OCI-M2 (cell line): ENCODE data around the gene ZNF333.
"Not testable (repeated sequence)": the region's sequence is repeated elsewhere in the genome, so short reads cannot be mapped to it uniquely, and the experiment has no call there.

Experiments used
- DNase-seq: peaks from one replicate; lab custom pipeline; 2025; ENCODE audit not compliant: unreplicated experiment; lab: John Stamatoyannopoulos, UW

Gene ZNF333

DNA sequence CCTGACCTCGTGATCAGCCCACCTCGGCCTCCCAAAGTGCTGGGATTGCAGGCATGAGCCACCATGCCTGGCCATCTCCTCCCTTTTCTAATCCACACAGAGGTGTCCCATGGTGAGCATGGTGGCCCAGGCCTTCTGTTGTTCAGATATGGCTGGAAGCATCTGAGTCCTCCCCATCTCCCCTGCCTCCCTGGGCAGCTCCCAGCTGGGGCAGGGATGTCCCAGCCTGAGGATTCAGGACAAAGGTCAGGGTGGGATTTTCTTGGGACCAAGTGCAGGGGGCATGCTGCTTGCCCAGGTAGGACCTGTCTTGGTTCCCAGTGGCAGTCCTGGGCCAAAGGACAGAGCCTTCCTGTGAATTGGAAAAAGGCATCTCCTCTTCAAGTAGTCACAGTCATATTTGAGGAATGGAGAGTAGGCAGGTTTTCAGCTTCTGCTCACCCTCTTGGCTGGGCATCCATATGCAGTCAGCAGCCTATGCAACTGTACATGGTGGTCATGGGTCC lies 77.7 kb downstream of the ZNF333 start:
- no peak for DNase-seq

DNA sequence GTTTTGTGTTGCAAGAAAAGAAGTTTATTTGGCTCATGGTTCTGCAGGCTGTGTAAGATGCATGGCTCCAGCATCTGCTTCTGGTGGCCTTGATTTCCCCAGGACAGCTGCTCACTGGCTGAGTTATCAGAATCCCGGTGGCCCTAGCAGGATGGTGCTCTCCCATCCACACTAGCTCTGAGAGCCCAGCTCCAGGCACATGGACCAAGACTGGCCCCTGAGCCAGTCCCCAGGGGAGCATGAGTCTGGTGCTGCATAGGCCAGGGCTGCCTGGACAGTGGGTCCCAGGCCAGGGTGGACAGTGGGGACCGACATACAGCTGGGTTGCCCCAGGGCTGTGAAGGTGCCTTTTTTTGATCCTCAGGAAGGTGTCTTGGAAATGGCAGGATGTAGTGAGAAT lies 78.2 kb downstream of the ZNF333 start:
- no peak for DNase-seq

DNA sequence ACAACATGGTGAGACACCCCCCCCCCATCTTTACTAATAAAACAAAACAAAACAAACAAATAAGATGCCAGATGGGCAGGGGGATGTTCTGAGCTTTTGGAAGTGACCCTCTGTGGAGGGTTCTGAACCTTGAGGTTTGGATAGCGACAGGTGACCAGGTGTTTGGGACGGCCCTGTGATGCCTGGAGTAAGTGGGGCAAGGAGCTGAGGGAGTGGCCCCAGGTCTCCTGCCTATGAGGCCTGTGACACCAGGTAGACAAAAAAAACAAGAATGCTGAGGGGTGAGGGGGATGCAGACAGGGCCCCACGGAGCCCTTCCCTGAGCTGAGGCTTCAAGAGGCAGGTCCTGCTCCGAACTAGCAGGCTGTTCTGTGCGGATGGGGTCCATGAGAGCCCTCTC lies 79.4 kb downstream of the ZNF333 start:
- no peak for DNase-seq

DNA sequence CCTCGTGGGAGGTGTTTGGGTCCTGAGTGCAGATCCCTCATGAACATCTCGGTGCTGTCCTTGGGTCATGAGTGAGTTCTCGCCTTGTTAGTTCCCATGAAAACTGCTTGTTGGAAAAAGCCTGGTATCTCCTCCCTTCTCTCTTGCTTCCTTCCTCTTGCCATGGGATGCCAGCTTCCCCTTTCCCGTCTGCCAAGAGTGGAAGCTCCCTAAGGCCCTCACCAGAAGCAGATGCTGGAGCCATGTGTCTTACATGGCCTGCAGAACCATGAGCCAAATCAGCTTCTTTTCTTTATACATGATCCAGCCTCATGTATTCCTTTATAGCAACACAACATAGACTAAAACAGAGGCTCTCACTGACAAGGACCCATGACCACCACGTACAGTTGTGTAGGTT lies 80.3 kb downstream of the ZNF333 start:
- no peak for DNase-seq

DNA sequence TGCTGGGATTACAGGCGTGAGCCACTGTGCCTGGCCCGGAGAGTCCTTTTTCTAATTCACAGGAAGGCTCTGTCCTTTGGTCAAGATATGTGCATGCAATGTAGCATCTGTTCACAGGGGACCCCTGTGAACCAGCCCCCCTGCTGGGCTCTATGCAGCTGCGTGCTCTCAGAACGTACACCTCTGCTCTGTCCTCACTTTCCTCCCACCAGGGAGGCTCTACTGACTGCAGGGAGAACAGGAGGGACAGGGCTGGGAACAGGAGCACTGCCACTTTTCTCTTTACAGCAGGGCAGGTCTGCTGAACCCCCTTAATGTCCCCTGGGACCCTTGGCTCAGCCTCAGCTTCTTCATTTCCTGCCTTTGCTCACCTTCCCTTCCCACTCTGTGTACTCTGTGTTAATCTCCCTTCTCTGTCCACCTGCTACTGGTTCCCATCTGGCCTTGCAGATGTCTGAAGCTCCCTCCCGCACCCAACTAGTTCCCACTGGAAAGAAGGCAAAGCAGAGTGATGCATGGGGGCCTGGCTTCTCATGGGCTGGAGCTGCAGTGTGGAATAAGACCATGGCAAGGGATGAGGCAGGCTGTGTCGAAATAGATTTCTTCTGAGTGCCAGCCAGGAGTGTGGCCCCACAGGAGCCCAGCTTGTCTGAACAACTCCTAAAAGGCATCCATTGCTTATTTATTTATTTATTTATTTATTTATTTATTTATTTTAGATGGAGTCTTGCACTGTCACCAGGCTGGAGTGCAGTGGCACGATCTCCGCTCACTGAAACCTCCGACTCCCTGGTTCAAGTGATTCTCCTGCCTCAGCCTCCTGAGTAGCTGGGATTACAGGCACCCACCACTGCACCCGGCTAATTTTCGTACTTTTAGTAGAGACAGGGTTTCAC lies 81.3 kb downstream of the ZNF333 start:
- no peak for DNase-seq

DNA sequence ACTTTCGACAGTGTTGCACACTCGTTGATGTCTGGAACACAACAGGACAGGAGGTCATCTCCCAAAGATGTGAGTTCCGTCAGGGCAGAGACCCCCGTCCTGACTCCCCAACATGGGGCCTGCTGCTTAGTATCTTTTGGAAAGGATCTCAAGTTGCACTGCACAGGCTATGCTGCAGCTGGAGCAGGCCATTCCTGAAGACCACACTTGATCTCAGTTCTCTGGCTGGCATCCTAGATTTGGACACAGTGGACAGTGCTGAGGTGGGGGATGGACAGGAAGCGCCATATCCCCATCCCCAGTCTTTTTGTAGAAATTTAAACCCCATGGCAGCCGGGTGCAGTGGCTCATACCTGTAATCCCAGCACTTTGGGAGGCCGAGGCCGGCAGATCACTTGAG lies 82.6 kb downstream of the ZNF333 start:
- DNase-seq: no peak

DNA sequence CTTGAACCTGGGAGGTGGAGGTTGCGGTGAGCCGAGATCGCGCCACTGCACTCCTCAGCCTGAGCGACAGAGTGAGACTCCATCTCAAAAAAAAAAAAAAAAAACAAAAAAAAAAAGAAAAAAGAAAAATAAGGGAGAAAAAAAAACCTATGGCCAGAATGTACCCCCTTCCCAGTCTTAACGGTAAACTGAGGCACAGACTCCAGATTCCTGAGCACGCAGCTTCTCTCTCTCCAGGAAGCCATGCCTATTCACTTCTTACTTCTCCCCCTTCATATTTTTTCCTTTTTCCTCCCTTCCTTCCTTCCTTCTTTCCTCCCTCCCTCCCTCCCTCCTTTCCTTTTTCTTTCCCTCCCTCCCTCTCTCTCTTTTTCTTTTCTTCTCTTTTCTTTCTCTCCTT lies 83.1 kb downstream of the ZNF333 start:
- DNase-seq: no peak

DNA sequence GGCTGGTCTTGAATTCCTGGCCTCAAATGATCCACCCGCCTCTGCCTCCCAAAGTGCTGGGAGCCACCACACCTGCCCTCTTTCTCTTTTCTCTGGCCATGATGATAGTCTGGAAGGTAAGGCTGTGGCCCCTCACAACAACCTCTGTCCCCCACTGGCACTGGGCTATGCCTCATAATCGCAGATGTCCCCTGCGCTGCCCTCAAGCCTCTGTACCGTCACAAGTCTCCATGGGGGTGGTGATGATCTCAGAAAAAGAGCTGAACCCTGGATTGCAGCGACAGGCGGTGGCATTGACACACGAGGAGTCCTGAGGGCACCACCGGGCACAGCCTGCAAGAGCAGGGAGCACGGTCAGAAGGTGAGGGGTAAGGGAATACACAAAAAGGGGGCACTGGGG lies 83.9 kb downstream of the ZNF333 start:
- DNase-seq: not testable (repeated sequence)

DNA sequence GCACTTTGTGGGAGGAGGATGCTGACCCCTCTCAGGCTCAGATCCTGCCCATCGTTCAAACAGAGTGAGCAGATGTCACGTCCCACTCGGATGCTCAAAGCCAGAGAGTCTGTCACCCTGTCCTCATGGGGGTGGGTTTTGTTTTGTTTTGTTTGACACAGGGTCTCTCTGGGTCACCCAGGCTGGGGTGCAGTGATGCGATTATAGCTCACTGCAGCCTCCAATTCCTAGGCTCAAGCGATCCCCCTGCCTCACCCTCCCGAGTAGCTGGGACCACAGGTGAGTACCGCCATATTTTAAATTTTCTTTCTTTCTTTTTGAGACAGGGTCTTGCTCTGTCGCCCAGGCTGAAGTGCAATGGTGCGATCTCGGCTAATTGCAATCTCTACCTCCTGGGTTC lies 84.5 kb downstream of the ZNF333 start:
- no peak for DNase-seq

DNA sequence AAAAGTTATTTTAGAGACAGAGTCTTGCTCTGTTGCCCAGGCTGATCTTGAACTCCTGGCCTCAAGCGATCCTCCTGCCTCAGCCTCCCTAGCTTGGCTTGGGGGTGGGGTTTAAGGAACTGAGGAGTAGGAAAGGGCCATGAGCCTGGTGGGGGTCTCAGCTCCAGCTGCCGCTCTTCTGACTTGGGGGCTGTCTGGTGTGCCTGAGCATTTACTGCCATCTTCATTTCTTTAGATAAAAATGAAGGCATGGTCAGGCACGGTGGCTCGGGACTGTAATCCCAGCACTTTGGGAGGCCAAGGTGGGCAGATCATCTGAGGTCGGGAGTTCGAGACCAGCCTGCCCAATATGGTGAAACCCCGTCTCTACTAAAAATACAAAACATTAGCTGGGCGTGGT lies 85.5 kb downstream of the ZNF333 start:
- not testable (repeated sequence) for DNase-seq

DNA sequence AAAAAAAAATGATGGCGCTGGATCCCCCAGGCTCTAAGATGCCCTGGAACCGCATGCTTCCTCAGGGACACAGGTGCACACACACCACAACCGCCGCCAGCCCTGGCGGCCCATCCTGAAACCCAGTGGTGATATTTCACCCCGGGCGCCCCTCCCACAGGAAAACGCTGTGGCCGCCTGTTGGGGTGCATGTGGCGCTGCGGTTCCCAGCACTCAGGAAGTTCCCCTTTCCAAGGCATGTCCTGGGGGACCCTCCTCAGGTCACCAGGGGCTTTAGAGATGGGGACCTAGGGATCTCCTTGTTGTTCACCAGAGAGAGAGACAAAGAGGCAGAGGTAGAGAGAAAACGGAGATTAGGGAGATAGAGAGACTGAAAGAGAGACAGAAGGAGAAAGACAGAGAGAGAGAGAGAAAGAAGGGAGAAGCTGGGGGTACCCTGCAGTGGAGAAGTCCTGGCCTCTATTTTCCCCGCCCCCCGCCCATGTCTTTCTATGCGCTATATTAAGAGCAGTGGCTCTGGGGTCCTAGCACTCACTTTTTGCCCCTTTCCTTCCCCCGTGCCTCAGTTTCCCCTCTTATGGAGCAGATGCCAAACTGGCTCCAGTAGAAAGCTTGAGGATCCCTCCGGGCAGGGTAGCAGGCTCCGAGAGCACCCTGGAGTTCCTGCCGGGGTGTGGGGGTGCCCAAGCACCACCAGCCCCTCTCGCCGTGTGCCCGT lies 86.2 kb downstream of the ZNF333 start:
- DNase-seq: no peak

DNA sequence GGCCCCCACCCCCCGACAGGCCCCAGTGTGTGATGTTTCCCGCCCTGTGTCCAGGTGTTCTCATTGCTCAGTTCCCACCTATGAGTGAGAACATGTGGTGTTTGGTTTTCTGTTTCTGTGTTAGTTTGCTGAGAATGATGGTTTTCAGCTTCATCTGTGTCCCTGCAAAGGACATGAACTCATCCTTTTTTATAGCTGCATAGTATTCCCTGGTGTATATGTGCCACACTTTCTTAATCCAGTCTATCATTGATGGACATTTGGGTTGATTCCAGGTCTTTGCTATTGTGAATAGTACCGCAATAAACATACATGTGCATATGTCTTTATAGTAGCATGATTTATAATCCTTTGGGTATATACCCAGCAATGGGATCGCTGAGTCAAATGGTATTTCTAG lies 87.8 kb downstream of the ZNF333 start:
- not testable (repeated sequence) for DNase-seq

DNA sequence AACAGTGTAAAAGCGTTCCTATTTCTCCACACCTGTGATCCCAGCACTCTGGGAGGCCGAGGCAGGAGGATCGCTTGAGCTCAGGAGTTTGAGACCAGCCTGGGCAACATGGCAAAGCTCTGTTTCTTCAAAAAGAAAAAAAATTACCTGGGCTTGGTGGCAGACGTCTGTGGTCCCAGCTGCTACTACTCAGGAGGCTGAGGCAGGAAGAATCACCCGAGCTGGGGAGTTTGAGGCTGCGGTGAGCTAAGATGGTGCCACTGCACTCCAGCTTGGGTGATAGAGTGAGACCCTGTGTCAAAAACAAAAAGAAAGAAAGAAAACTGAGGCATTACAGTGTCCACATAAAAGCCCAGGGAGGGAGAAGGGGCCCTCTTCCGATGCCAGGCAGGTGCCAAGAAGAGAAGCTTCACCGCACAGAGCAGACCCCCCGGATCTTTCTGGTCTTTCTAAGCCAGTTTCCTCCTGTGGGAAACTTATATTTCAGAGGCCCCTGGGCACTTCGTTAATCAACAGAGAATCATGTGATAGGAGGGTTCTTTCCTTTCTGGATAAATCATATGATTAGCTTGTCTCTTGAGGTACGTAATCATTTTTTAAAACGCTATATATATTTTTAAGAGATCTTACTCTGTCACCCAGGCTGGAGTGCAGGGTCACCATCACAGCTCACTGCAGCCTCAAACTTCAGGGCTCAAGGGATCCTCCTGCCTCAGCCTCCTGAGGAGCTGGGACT lies 88.4 kb downstream of the ZNF333 start, which contains the start of gene ADGRE2:
TSS of gene ADGRE2 (minus strand) at position 451 of the 736 bp plus-strand sequence. CDS start 1,804 bp downstream, outside the sequence.
- not testable (repeated sequence) for DNase-seq

DNA sequence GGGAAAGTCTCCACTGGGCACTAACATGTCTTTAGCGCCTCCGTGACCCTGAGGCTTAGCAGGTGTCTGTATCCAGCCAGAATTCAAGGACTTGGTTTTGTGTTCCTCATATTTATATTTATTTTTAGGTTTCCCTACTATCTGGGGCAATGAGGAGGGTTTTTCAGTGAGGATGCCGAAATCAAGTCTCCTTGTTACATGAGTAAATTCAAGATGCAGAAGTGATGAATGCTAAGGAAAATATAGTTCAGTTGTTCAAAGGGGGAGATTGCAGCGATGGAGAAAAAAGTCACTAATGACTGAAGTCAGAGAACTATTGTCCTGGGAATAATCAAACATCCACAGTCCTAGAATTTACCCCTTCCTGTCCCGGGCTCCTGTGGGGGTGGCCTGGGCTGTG lies 89.3 kb downstream of the ZNF333 start:
- DNase-seq: no peak

DNA sequence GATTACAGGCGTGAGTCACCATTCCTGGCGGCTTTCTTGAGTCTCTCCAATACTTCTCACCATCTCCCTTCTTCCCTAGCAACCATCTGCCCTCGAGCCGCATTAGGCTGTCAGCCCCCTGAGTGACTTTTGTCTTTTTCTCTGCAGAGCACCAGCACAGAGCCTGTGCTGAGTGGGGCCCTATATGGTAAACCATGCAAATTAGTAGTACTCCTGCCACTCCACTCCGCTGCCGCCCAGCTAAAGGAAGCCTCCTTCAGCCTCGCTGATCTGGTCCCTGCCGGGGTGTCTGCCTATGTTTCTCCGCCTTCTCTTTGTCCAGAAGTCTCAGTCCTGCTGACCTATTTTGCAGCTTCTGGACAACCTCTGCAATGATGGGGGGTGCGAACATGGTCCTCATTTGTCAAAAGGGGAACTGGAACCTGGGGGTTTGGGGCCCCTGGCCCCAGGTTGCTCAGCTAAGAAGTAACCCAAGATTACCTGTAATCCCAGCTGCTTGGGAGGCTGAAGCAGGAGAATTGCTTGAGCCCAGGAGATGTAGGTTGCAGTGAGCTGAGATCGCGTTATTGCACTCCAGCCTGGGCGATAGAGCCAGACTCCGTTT lies 90.9 kb downstream of the ZNF333 start:
- not testable (repeated sequence) for DNase-seq

DNA sequence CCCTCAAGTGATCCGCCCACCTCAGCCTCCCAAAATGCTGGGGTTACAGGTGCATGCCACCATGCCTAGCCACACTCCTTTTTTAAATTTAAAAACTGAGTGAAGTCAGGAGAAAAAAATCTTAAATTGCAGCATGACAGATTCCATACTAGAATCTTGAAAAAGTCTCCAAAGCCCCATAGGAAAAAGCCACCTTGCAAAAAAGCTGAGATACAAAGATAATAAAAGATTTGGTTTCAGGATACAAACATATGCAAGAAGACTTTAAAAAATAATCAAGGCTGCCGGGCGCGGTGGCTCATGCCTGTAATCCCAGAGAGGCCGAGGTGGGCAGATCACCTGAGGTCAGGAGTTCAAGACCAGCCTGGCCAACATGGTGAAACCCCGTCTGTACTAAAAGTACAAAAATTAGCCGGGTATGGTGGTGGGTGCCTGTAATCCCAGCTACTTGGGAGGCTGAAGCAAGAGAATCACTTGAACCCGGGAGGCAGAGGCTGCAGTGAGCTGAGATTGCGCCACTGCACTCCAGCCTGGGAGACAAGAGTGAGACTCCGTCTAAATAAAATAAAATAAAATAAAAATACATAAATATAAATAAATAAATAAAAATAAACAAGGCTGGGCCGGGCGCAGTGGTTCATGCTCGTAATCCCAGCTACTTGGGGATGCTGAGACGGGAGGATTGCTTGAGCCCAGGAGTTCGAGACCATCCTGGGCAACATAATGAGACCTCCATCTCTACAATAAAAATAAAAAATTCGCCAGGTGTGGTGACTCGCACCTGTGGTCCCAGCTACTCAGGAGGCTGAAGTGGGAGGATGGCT lies 92.1 kb downstream of the ZNF333 start:
- not testable (repeated sequence) for DNase-seq

DNA sequence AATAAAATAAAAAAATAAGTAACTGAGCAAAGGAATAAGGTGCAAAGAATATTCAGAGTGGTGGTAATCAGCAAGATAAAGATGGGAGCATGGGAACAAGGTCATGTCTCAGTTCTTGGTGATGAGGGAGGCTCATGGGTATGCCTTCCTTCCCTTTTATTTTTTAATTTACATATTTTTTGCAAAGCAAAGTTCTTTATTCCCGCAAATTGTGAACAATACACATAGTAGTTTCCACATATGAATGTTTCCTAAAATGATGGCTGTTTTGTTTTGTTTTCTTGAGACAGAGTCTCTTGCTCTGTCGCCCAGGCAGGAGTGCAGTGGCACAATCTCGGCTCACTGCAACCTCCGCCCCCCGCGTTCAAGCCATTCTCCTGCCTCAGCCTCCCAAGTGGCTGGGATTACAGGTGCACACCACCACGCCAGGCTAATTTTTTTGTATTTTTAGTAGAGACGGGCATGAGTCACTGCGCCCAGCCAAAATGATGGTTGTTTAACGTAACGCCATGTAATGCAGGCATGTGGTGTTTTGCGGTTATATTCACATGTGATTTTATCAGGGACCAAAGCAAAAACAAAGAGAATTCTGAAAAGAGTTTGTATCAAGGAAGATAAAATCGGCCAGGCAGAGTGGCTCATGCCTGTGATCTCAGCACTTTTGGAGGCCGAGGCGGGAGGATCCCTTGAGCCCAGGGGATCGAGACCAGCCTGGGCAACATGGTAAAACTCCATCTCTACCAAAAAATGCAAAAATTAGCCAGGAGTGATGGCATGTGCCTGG lies 93.0 kb downstream of the ZNF333 start:
- DNase-seq: no peak
